Natural killer cell (primary cell): ENCODE measurements around the gene TMEM141. TPM values are rescaled to one million over a fixed set of nuclear protein-coding genes. Genes with fewer than 3 reads are reported as not detected.
"Not testable (repeated sequence)": the region's sequence is repeated elsewhere in the genome, so short reads cannot be mapped to it uniquely, and the experiment has no call there.

Source experiments
- ATAC-seq, 3 donors: fragments of 150-1000 bp in 2 of 3; fragments of 200-7000 bp in 1 of 3; cut with Tn5 transposase; 1 replicate in 1 of 3; 2 replicates in 2 of 3; pipeline ENCODE4 v1.10.0; 2021; ENCODE audit warnings: mild to moderate bottlenecking in 2 of 3, moderate library complexity in 2 of 3
- DNase-seq, 2 donors: peaks; one replicate each; pipeline versions ENCODE4 v3.0.0 to v3.0.0-alpha.2; 2013 to 2021; ENCODE audit warnings: mixed read lengths in 1 of 2
- H3K27ac ChIP-seq: one replicate; pipeline ENCODE4 v1.5.1; 2013; ENCODE audit warnings: mild to moderate bottlenecking, low read length
- H3K27me3 ChIP-seq: one replicate; pipeline ENCODE4 v1.6.1; 2013; ENCODE audit warnings: low read length; ENCODE audit not compliant: control insufficient read depth, insufficient read depth
- H3K36me3 ChIP-seq: one replicate; pipeline ENCODE4 v1.6.1; 2013; ENCODE audit warnings: low read length; ENCODE audit not compliant: control insufficient read depth, insufficient read depth
- H3K4me1 ChIP-seq: one replicate; pipeline ENCODE4 v1.6.1; 2013; ENCODE audit warnings: low read length; ENCODE audit not compliant: control insufficient read depth, insufficient read depth
- H3K4me3 ChIP-seq: one replicate; pipeline ENCODE4 v1.5.1; 2013; ENCODE audit warnings: low read length
- H3K9me3 ChIP-seq: one replicate; pipeline ENCODE4 v1.6.1; 2013; ENCODE audit warnings: low read length; ENCODE audit not compliant: control insufficient read depth, insufficient read depth
- H3K27ac Mint-ChIP-seq, 2 donors: one replicate each; pipeline ENCODE4 v1.8.0; 2022; ENCODE audit warnings: mild to moderate bottlenecking in 2 of 2, mixed read lengths in 2 of 2, moderate library complexity in 1 of 2
- H3K27me3 Mint-ChIP-seq, 2 donors: one replicate each; pipeline ENCODE4 v1.8.0; 2022; ENCODE audit warnings: low read depth in 2 of 2, mixed read lengths in 2 of 2
- H3K36me3 Mint-ChIP-seq: one replicate; pipeline ENCODE4 v1.8.0; 2022; ENCODE audit warnings: mixed read lengths
- H3K4me1 Mint-ChIP-seq, 2 donors: one replicate each; pipeline ENCODE4 v1.8.0; 2022; ENCODE audit warnings: mixed read lengths in 2 of 2
- H3K4me3 Mint-ChIP-seq: one replicate; pipeline ENCODE4 v1.8.0; 2022; ENCODE audit warnings: mild to moderate bottlenecking, moderate library complexity, mixed read lengths
- H3K9me3 Mint-ChIP-seq, 2 donors: one replicate each; pipeline ENCODE4 v1.8.0; 2022; ENCODE audit warnings: mixed read lengths in 2 of 2
- CTCF ChIP-seq: fragments of 200-600 bp; IDR thresholded peaks from one replicate; pipeline ENCODE4 v1.8.0; 2022; ENCODE audit warnings: antibody characterized with exemption
- WGBS: methylation state at CpG from one replicate; pipeline ENCODE4 v1.1.7; 2013; ENCODE audit warnings: missing lambda C conversion rate; ENCODE audit not compliant: insufficient coverage; 5-methylcytosine and 5-hydroxymethylcytosine counted together
- intact Hi-C: fragments of 100-400 bp; cut with micrococcal nuclease; formaldehyde crosslinking; loops from one replicate; pipeline ENCODE4 v1.14.2; 2022
- total RNA-seq, 4 donors: library from RNA; stranded (reverse); fragments of 120-200 nt in 1 of 4; gene quantifications; one replicate each; pipeline versions ENCODE4 v1.2.3 to v1.2.4, GENCODE V29; 2013 to 2022

Gene TMEM141
- total RNA-seq, 3 donors from 2014 or later (not counting 1 experiment from before 2014, with no cell fraction given): 22.4 to 26.9 (median 26.6) TPM

- 95% methylated on average over 36 of the region's 36 CpGs for WGBS
- Mint-ChIP-seq H3K27me3 (no peaks in the 10 kb centered on the region), H3K36me3 (no peaks in the 10 kb centered on the region), H3K9me3 (no peaks in the 10 kb centered on the region), H3K4me3 (no peak overlapping the region), H3K4me1 (peaks cover 0 to 6% of the 10 kb centered on the region in 2 donors), H3K27ac (no peak overlapping the region)
- TF ChIP-seq CTCF: no peak
- H3K4me1 ChIP-seq: no peaks in the 10 kb centered on the region
- intact Hi-C loops: no loop called here
- no peaks in the 10 kb centered on the region for H3K9me3 ChIP-seq
- no peak overlapping the region for H3K27ac ChIP-seq
- no peak overlapping the region for H3K4me3 ChIP-seq
- peaks cover 24% of the 10 kb centered on the region for H3K36me3 ChIP-seq
- no peak for DNase-seq
- ATAC-seq: no peak
- no peaks in the 10 kb centered on the region for H3K27me3 ChIP-seq
These were observed 44.2 kb downstream of the TMEM141 start for GRCh38 chr9:136835162-136835931.

GRCh38 chr9:136835932-136836904, 45.1 kb downstream of the TMEM141 start:
- H3K27me3 ChIP-seq: no peaks in the 10 kb centered on the region
- Mint-ChIP-seq H3K27ac (no peak overlapping the region), H3K36me3 (no peaks in the 10 kb centered on the region), H3K27me3 (no peaks in the 10 kb centered on the region), H3K4me1 (peaks cover 0 to 6% of the 10 kb centered on the region in 2 donors), H3K4me3 (no peak overlapping the region), H3K9me3 (no peaks in the 10 kb centered on the region)
- H3K9me3 ChIP-seq: no peaks in the 10 kb centered on the region
- DNase-seq (no peak), ATAC-seq (no peak)
- no peak overlapping the region for H3K4me3 ChIP-seq
- WGBS: 94% methylated on average over 21 of the region's 21 CpGs
- no peak for TF ChIP-seq CTCF
- H3K36me3 ChIP-seq: peaks cover 21% of the 10 kb centered on the region
- no peak overlapping the region for H3K27ac ChIP-seq
- intact Hi-C loops: no loop called here
- H3K4me1 ChIP-seq: peaks cover 1% of the 10 kb centered on the region

GRCh38 chr9:136837146-136837855, 46.2 kb downstream of the TMEM141 start:
- Histone ChIP-seq H3K27ac (no peak overlapping the region), H3K36me3 (peaks cover 11% of the 10 kb centered on the region), H3K4me3 (no peak overlapping the region), H3K27me3 (no peaks in the 10 kb centered on the region), H3K9me3 (no peaks in the 10 kb centered on the region), H3K4me1 (peaks cover 12% of the 10 kb centered on the region)
- ATAC-seq (no peak), DNase-seq (no peak)
- no peaks in the 10 kb centered on the region for H3K36me3 Mint-ChIP-seq
- H3K9me3 Mint-ChIP-seq: no peaks in the 10 kb centered on the region
- H3K4me1 Mint-ChIP-seq: peaks cover 2 to 9% of the 10 kb centered on the region in 2 donors
- H3K4me3 Mint-ChIP-seq: no peak overlapping the region
- H3K27ac Mint-ChIP-seq: no peak overlapping the region
- intact Hi-C loops: no loop called here
- 93% methylated on average over 27 of the region's 27 CpGs for WGBS
- no peaks in the 10 kb centered on the region for H3K27me3 Mint-ChIP-seq
- TF ChIP-seq CTCF: no peak

GRCh38 chr9:136837856-136838277, 46.7 kb downstream of the TMEM141 start:
- H3K9me3 Mint-ChIP-seq, intact Hi-C loops, ATAC-seq, DNase-seq, H3K27ac ChIP-seq, H3K27me3 Mint-ChIP-seq, H3K36me3 Mint-ChIP-seq, H3K9me3 ChIP-seq, H3K27ac Mint-ChIP-seq, H3K4me3 ChIP-seq, H3K27me3 ChIP-seq, H3K4me3 Mint-ChIP-seq: not testable (repeated sequence)
- WGBS: 96% methylated on average over 15 of the region's 15 CpGs
- Histone ChIP-seq H3K36me3 (peaks cover 11% of the 10 kb centered on the region), H3K4me1 (peaks cover 12% of the 10 kb centered on the region)
- peaks cover 4 to 12% of the 10 kb centered on the region in 2 donors for H3K4me1 Mint-ChIP-seq
